SK-N-SH (cell line): ENCODE results near the gene MTMR8. TPM values are rescaled to one million over a fixed set of nuclear protein-coding genes. Genes with fewer than 3 reads are reported as not detected.
"Not testable (repeated sequence)": the region's sequence is repeated elsewhere in the genome, so short reads cannot be mapped to it uniquely, and the experiment has no call there.

Experiments
- CTCF ChIA-PET: fragments of 300-600, 350-600 bp; formaldehyde crosslinking; extraction: SDS; loops from one replicate; lab custom pipeline; 2021; lab: Yijun Ruan, JAX
- POLR2A ChIA-PET: fragments of 350-600 bp; sonication (Branson Sonifier 250); formaldehyde crosslinking; extraction: SDS; loops from one replicate; lab custom pipeline; 2020; ENCODE audit warnings: antibody characterized with exemption, inconsistent platforms; lab: Yijun Ruan, JAX
- DNase-seq: peaks from one replicate; pipeline ENCODE4 v3.0.0; 2012
- H2AFZ ChIP-seq: fragments of 200-600 bp; sonication (generic); 2 replicates; pipeline ENCODE4 v1.8.1; 2016; ENCODE audit warnings: antibody characterized with exemption, mild to moderate bottlenecking, low read depth
- H3F3A ChIP-seq: fragments of 200-600 bp; sonication (generic); replicated peaks from 2 replicates; pipeline ENCODE3; 2016; ENCODE audit warnings: antibody characterized with exemption, mild to moderate bottlenecking; ENCODE audit not compliant: insufficient read depth
- H3K27ac ChIP-seq, 2 experiments: fragments of 200-500 bp in 1 of 2; fragments of 200-600 bp in 1 of 2; sonication (Bioruptor generic) in 1 of 2; sonication (generic), shearing (Covaris generic) in 1 of 2; 2 replicates each; pipeline versions ENCODE4 v1.5.1 to v1.6.1; 2014 to 2016; ENCODE audit warnings: low read depth in 2 of 2, inconsistent platforms in 1 of 2, low read length in 1 of 2, mild to moderate bottlenecking in 1 of 2, mixed read lengths in 1 of 2
- H3K27me3 ChIP-seq: fragments of 200-600 bp; sonication (generic), shearing (Covaris generic); 2 replicates; pipeline ENCODE4 v1.6.1; 2016; ENCODE audit warnings: mixed run types; ENCODE audit not compliant: insufficient read depth
- H3K36me3 ChIP-seq, 2 experiments: fragments of 200-500 bp in 1 of 2; fragments of 200-600 bp in 1 of 2; sonication (Bioruptor generic) in 1 of 2; sonication (generic) in 1 of 2; replicated peaks in 1 of 2; 2 replicates each; pipeline versions ENCODE3 to v1.5.1; 2014 to 2016; ENCODE audit warnings: low read length in 1 of 2, mild to moderate bottlenecking in 1 of 2; ENCODE audit not compliant: insufficient read depth in 2 of 2, control insufficient read depth in 1 of 2
- H3K4me1 ChIP-seq, 2 experiments: fragments of 200-500 bp in 1 of 2; fragments of 200-600 bp in 1 of 2; sonication (Bioruptor generic) in 1 of 2; sonication (generic), shearing (Covaris generic) in 1 of 2; 2 replicates each; pipeline versions ENCODE4 v1.5.1 to v1.6.1; 2014 to 2016; ENCODE audit warnings: low read depth in 1 of 2, low read length in 1 of 2, mixed run types in 1 of 2; ENCODE audit not compliant: insufficient read depth in 2 of 2, control insufficient read depth in 1 of 2
- H3K4me2 ChIP-seq: fragments of 200-600 bp; sonication (generic), shearing (Covaris generic); 2 replicates; pipeline ENCODE4 v1.6.1; 2017; ENCODE audit warnings: mixed run types
- H3K4me3 ChIP-seq, 2 experiments: fragments of 200-500 bp in 1 of 2; fragments of 200-600 bp in 1 of 2; sonication (Bioruptor generic) in 1 of 2; sonication (generic), shearing (Covaris generic) in 1 of 2; 2 replicates each; pipeline versions ENCODE4 v1.5.1 to v1.8.1; 2014 to 2016; ENCODE audit warnings: low read depth in 2 of 2, inconsistent platforms in 1 of 2, low read length in 1 of 2, mild to moderate bottlenecking in 1 of 2, mixed read lengths in 1 of 2, moderate library complexity in 1 of 2
- H3K79me2 ChIP-seq: fragments of 200-600 bp; sonication (generic); 2 replicates; pipeline ENCODE4 v1.8.1; 2017; ENCODE audit warnings: mild to moderate bottlenecking; ENCODE audit not compliant: insufficient read depth
- H3K9ac ChIP-seq: fragments of 200-600 bp; sonication (generic); 2 replicates; pipeline ENCODE4 v1.6.1; 2017; ENCODE audit warnings: mixed run types
- H3K9me2 ChIP-seq: fragments of 200-600 bp; sonication (generic); 2 replicates; pipeline ENCODE4 v1.6.1; 2017; ENCODE audit warnings: mixed run types
- H3K9me3 ChIP-seq: fragments of 200-600 bp; sonication (generic); 2 replicates; pipeline ENCODE4 v1.6.1; 2017; ENCODE audit warnings: mixed run types, mild to moderate bottlenecking, moderate library complexity
- H4K20me1 ChIP-seq: fragments of 200-600 bp; sonication (generic); 2 replicates; pipeline ENCODE4 v1.6.1; 2017; ENCODE audit warnings: mild to moderate bottlenecking, mixed run types; ENCODE audit not compliant: insufficient read depth
- CTCF ChIP-seq: fragments of 200-600 bp; sonication (generic); IDR thresholded peaks from 2 replicates; pipeline ENCODE4 v1.6.1; 2017; ENCODE audit warnings: antibody characterized with exemption, mild to moderate bottlenecking, moderate library complexity
- EZH2phosphoT487 ChIP-seq: fragments of 200-600 bp; sonication (generic); IDR thresholded peaks from 2 replicates; pipeline ENCODE4 v1.6.1; 2017; ENCODE audit warnings: low read depth, mixed run types, mild to moderate bottlenecking, antibody characterized with exemption, moderate library complexity, borderline replicate concordance
- FOXM1 ChIP-seq: IDR thresholded peaks from 2 replicates; pipeline ENCODE4 v1.4.0; 2012; ENCODE audit warnings: low read depth, mild to moderate bottlenecking
- GABPA ChIP-seq: IDR thresholded peaks from 2 replicates; pipeline ENCODE4 v1.4.0; 2012; ENCODE audit warnings: low read depth, mild to moderate bottlenecking
- GATA2 ChIP-seq: sonication (generic); formaldehyde crosslinking; IDR thresholded peaks from 2 replicates; pipeline ENCODE4 v1.5.0; 2020; ENCODE audit warnings: mild to moderate bottlenecking, missing genetic modification reagents
- NFIC ChIP-seq: IDR thresholded peaks from 2 replicates; pipeline ENCODE4 v1.4.0; 2012; ENCODE audit warnings: borderline replicate concordance
- RFX5 ChIP-seq: IDR thresholded peaks from 2 replicates; pipeline ENCODE4 v1.6.1; 2012; ENCODE audit warnings: mild to moderate bottlenecking, improper control_type of control experiment, low read length
- SMC3 ChIP-seq: IDR thresholded peaks from 2 replicates; pipeline ENCODE4 v1.6.1; 2012; ENCODE audit warnings: low read depth, low read length, improper control_type of control experiment
- TAF1 ChIP-seq: IDR thresholded peaks from 2 replicates; pipeline ENCODE4 v1.6.1; 2012; ENCODE audit warnings: low read depth, mild to moderate bottlenecking, low read length, moderate library complexity, borderline replicate concordance
- TCF12 ChIP-seq: IDR thresholded peaks from 2 replicates; pipeline ENCODE4 v1.4.0; 2012
- TEAD4 ChIP-seq: IDR thresholded peaks from 2 replicates; pipeline ENCODE4 v1.4.0; 2012; ENCODE audit warnings: mild to moderate bottlenecking, borderline replicate concordance; ENCODE audit not compliant: insufficient read depth
- WGBS: methylation state at CpG from one replicate; pipeline ENCODE4 v1.1.6; 2017; ENCODE audit warnings: low lambda C conversion rate; 5-methylcytosine and 5-hydroxymethylcytosine counted together
- polyA plus RNA-seq, 3 experiments: library from polyadenylated mRNA; depleted of rRNA; stranded (reverse); fragments of >200 nt; gene quantifications; 2 replicates each; pipeline ENCODE4 v1.2.3, GENCODE V29; 2012

MTMR8 gene
- polyA plus RNA-seq, 1 of the 3 experiments (the other 2 are of a cell fraction), result 0.35 TPM

- no peaks in the 10 kb centered on the region for H4K20me1 ChIP-seq
- H3K9me3 ChIP-seq, result no peaks in the 10 kb centered on the region
- H3K9me2 ChIP-seq, result no peaks in the 10 kb centered on the region
- H3K36me3 ChIP-seq, result no peaks in the 10 kb centered on the region
- H3K27ac ChIP-seq, result no peak overlapping the region
- no peaks in the 10 kb centered on the region for H3K79me2 ChIP-seq
- H3K9ac ChIP-seq, result peak overlapping the region; percentile 36; the same call in 1 of the 2 replicates
- no peaks in the 10 kb centered on the region for H3F3A ChIP-seq
- 9% methylated on average over 12 of the region's 12 CpGs for WGBS
- TF ChIP-seq GATA2 (CRISPR knock-in tag), result no peak
- TF ChIP-seq FOXM1, result no peak
- DNase-seq, result peak; percentile 5
- peak overlapping the region; percentile 88 for H2AFZ ChIP-seq
- peak overlapping the region; percentile 74 for H3K4me2 ChIP-seq
- ChIA-PET POLR2A (no interaction called here), CTCF (no interaction called here)
- no peaks in the 10 kb centered on the region for H3K27me3 ChIP-seq
- no peaks in the 10 kb centered on the region; a peak in 1 of 4 replicates for H3K4me1 ChIP-seq
- H3K4me3 ChIP-seq, result peak overlapping the region; percentile 62
These were observed 986 bp downstream of the MTMR8 start for GRCh38 chrX:64394059-64394873.

GRCh38 chrX:64389489-64389888 lies 5.8 kb downstream of the MTMR8 start:
- Histone ChIP-seq H3K79me2 (no peaks in the 10 kb centered on the region), H3K4me1 (no peaks in the 10 kb centered on the region; a peak in 1 of 4 replicates), H3K9me3 (no peaks in the 10 kb centered on the region), H3F3A (no peaks in the 10 kb centered on the region), H3K4me2 (no peak overlapping the region), H2AFZ (no peak overlapping the region), H3K36me3 (no peaks in the 10 kb centered on the region), H3K27me3 (no peaks in the 10 kb centered on the region), H4K20me1 (no peaks in the 10 kb centered on the region), H3K9me2 (no peaks in the 10 kb centered on the region), H3K4me3 (no peak overlapping the region), H3K9ac (no peak overlapping the region), H3K27ac (no peak overlapping the region)
- no peak for DNase-seq
- TF ChIP-seq CTCF (no peak), RFX5 (no peak), GABPA (no peak), EZH2phosphoT487 (no peak), TEAD4 (no peak), TCF12 (no peak), SMC3 (no peak), TAF1 (no peak), NFIC (no peak)
- POLR2A ChIA-PET, result no interaction called here
- CTCF ChIA-PET, result no interaction called here

GRCh38 chrX:64380789-64381188 lies 14.5 kb downstream of the MTMR8 start:
- H4K20me1 ChIP-seq, H3K27ac ChIP-seq, H3K9me2 ChIP-seq, H3K9me3 ChIP-seq, H3K9ac ChIP-seq, H3K4me3 ChIP-seq, H3K4me2 ChIP-seq, H2AFZ ChIP-seq, H3K79me2 ChIP-seq, H3K36me3 ChIP-seq, H3K27me3 ChIP-seq, H3K4me1 ChIP-seq, CTCF ChIA-PET, H3F3A ChIP-seq, POLR2A ChIA-PET, DNase-seq: not testable (repeated sequence)
- 45% methylated on average over 4 of the region's 4 CpGs for WGBS
